Thyroid gland (tissue), 4 donors: Measurements from ENCODE around the gene COG5. TPM values are rescaled to one million over a fixed set of nuclear protein-coding genes. Genes with fewer than 3 reads are reported as not detected.
"Not testable (repeated sequence)": the region's sequence is repeated elsewhere in the genome, so short reads cannot be mapped to it uniquely, and the experiment has no call there.

Experiments
- DNase-seq, 2 donors: peaks; one replicate each; pipeline ENCODE4 v3.0.0-alpha.2; 2019
- H3K27ac ChIP-seq, 3 donors: fragments of 200-600 bp; sonication (generic); 1 replicate in 2 of 3; 2 replicates in 1 of 3; pipeline ENCODE4 v1.5.1; 2016 to 2019; ENCODE audit warnings: mild to moderate bottlenecking in 1 of 3, moderate library complexity in 1 of 3
- H3K27me3 ChIP-seq: fragments of 200-600 bp; sonication (generic); one replicate; pipeline ENCODE4 v1.5.1; 2019
- H3K36me3 ChIP-seq, 2 donors: fragments of 200-600 bp; sonication (generic); one replicate each; pipeline ENCODE4 v1.5.1; 2016 to 2019
- H3K4me1 ChIP-seq, 2 donors: fragments of 200-600 bp; sonication (generic); one replicate each; pipeline ENCODE4 v1.5.1; 2017 to 2019
- H3K4me3 ChIP-seq, 3 donors: fragments of 200-600 bp; sonication (generic); replicated peaks in 1 of 3; 1 replicate in 2 of 3; 2 replicates in 1 of 3; pipeline ENCODE4 v1.5.1; 2016; ENCODE audit warnings: mild to moderate bottlenecking in 1 of 3
- H3K9me3 ChIP-seq: fragments of 200-600 bp; sonication (generic); one replicate; pipeline ENCODE4 v1.5.1; 2017
- POLR2A ChIP-seq, 2 donors: fragments of 450-650 bp; IDR thresholded peaks; one replicate each; pipeline ENCODE4 v1.6.1; 2017; ENCODE audit warnings: antibody characterized with exemption in 2 of 2, mild to moderate bottlenecking in 2 of 2, moderate library complexity in 1 of 2
- WGBS, 2 donors: methylation state at CpG; one replicate each; pipeline ENCODE4 v1.1.5; 2017; 5-methylcytosine and 5-hydroxymethylcytosine counted together
- intact Hi-C: fragments of 100-400 bp; cut with DNase I; formaldehyde crosslinking; loops from one replicate; pipeline ENCODE4 v1.15.1; 2023
- total RNA-seq, 4 donors: library from RNA; depleted of rRNA; stranded (reverse); fragments of >200 nt; gene quantifications; one replicate each; pipeline ENCODE4 v1.2.3, GENCODE V29; 2016
- TF ChIP-seq, protein P1 (sequence below), 6 experiments: fragments of 200-600 bp in 3 of 6; fragments of 450-650 bp in 3 of 6; sonication (generic) in 3 of 6; IDR thresholded peaks; one replicate each; pipeline ENCODE4 v1.5.1; 2016 to 2019; ENCODE audit warnings: antibody characterized with exemption in 6 of 6, mild to moderate bottlenecking in 2 of 6, inconsistent platforms in 1 of 6, moderate library complexity in 1 of 6

The COG5 gene
- total RNA-seq, 4 donors from 2014 or later = 108 to 268 (median 148) TPM

DNA sequence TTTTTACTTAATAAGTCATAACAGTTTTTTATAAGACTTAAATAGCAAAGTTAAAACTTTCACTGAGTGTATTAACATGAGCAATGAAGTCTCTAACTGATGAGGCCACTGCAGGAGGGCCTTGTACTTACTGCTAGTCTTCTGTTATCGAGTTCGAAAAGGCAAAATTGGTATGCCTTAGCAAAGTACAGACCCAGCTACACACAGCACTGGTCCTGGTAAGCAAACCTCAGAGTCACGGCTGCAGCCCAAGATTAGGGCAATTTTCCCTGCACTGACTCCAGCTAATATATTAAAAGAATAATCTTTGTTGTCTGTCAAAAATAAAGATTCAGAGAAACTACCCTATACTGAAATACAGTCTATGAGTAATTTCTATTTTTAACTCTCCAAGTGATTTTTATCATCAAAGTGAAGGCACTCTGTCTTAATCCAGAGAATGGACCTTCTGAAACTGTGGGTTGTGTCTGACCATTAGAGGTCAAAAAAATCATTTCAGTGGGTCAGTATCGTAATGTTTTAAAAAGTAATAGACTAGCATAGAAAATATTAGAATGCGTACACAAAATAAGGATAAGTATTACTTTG lies 309.2 kb downstream of the COG5 start:
- H3K4me3 ChIP-seq = no peak overlapping the region
- intact Hi-C loops = no loop called here
- H3K27me3 ChIP-seq = no peaks in the 10 kb centered on the region
- H3K9me3 ChIP-seq = no peaks in the 10 kb centered on the region
- H3K4me1 ChIP-seq = no peaks in the 10 kb centered on the region
- H3K27ac ChIP-seq = no peak overlapping the region
- 96 to 98% methylated on average over 5 of the region's 5 CpGs for WGBS, 2 donors
- DNase-seq = no peak
- TF ChIP-seq, protein P1, sequence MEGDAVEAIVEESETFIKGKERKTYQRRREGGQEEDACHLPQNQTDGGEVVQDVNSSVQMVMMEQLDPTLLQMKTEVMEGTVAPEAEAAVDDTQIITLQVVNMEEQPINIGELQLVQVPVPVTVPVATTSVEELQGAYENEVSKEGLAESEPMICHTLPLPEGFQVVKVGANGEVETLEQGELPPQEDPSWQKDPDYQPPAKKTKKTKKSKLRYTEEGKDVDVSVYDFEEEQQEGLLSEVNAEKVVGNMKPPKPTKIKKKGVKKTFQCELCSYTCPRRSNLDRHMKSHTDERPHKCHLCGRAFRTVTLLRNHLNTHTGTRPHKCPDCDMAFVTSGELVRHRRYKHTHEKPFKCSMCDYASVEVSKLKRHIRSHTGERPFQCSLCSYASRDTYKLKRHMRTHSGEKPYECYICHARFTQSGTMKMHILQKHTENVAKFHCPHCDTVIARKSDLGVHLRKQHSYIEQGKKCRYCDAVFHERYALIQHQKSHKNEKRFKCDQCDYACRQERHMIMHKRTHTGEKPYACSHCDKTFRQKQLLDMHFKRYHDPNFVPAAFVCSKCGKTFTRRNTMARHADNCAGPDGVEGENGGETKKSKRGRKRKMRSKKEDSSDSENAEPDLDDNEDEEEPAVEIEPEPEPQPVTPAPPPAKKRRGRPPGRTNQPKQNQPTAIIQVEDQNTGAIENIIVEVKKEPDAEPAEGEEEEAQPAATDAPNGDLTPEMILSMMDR (IDR thresholded peaks at IDR 0.05) = no peak
- no peak for TF ChIP-seq POLR2A (IDR thresholded peaks at IDR 0.05)
- H3K36me3 ChIP-seq = no peaks in the 10 kb centered on the region

DNA sequence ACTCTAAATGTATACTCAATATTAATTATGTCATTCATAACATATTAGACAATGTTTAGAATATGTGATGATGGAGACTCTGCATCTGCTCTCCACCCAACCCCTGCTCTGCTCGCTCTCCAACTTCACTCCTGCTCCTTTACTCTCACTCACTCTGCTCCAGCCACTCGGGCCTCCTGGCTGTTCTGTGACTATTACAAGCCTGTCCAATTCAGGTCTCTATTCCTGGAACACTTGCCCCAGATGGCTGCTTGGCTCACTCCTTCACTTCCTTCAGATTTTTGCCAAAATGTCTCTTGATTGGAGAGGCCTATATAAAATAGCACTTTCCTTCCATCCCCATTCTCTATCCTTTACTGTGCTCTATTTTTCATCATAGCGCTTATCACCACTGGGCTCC lies 310.1 kb downstream of the COG5 start:
- no peak for DNase-seq
- no peak overlapping the region for H3K4me3 ChIP-seq
- H3K27me3 ChIP-seq = no peaks in the 10 kb centered on the region
- H3K36me3 ChIP-seq = no peaks in the 10 kb centered on the region
- H3K9me3 ChIP-seq = no peaks in the 10 kb centered on the region
- intact Hi-C loops = no loop called here
- TF ChIP-seq POLR2A (IDR thresholded peaks at IDR 0.05) = no peak
- TF ChIP-seq, protein P1 (IDR thresholded peaks at IDR 0.05) = no peak
- no peaks in the 10 kb centered on the region for H3K4me1 ChIP-seq
- WGBS, 2 donors = 89 to 92% methylated on average over 3 of the region's 3 CpGs
- H3K27ac ChIP-seq = no peak overlapping the region

DNA sequence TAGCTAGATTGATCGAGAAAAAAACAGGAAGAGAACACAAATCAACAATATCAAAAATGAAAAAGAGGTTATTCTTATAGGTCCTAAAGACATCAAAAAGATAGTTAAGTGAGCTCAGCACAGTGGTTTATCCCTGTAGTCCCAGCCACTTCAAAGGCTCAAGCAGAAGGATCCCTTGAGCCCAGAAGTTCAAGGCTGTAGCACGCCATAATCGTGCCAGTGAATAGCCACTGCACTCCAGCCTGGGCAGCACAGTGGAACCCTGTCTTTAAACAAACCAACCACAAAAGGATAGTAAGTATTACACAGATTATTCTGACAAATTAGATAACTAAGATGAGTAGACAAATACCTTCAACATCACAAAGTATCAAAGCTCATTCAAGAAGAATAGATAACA lies 311.8 kb downstream of the COG5 start:
- H3K27ac ChIP-seq = no peak overlapping the region
- H3K9me3 ChIP-seq = no peaks in the 10 kb centered on the region
- H3K4me3 ChIP-seq = no peak overlapping the region
- 76 to 88% methylated on average over 3 of the region's 3 CpGs for WGBS, 2 donors
- H3K36me3 ChIP-seq = peaks cover 0 to 5% of the 10 kb centered on the region in 2 donors
- no peaks in the 10 kb centered on the region for H3K4me1 ChIP-seq
- no peak for DNase-seq
- H3K27me3 ChIP-seq = no peaks in the 10 kb centered on the region
- intact Hi-C loops = no loop called here
- no peak for TF ChIP-seq POLR2A (IDR thresholded peaks at IDR 0.05)

DNA sequence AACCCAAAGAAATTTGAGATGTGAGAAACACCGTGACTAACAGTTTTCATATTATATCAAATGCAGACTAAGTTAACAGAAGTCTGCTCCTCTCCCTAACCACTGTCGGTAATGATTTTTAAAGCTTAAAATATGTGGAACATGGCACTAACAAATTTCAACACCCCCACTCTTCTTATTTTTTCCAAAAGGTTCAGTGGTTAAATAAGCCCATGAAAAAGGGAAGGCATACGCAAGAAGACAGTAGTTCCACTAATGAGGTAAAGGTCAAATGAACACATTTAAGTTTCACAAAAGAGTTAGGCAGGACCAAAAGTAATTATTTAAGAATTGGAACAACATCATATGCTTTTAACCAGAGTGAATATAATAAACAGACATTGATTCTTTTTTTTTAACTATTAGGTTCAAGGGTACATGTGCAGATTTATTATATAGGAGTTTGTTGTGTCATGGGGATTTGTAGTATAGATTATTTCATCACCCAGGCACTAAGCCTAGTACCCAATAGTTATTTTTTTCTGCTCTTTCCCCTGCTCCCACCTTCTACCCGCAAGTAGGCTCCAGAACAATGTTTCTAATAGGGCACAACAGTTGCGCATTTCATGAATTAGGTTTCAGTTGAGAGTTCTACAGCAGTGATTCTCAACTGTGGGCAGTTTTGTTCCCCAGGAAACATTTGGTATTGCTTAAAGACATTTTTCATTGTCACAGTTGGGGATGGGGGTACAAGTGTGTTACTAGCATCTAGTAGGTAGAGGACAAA lies 315.0 kb downstream of the COG5 start:
- Histone ChIP-seq H3K4me3 (no peak overlapping the region), H3K4me1 (no peaks in the 10 kb centered on the region), H3K27me3 (no peaks in the 10 kb centered on the region), H3K9me3 (no peaks in the 10 kb centered on the region), H3K27ac (no peak overlapping the region), H3K36me3 (peaks cover 0 to 5% of the 10 kb centered on the region in 2 donors)
- TF ChIP-seq POLR2A (IDR thresholded peaks at IDR 0.05) = no peak
- TF ChIP-seq, protein P1 (IDR thresholded peaks at IDR 0.05) = no peak
- DNase-seq = no peak
- WGBS, 2 donors = 83 to 98% methylated on average over 5 of the region's 5 CpGs
- intact Hi-C loops = no loop called here

DNA sequence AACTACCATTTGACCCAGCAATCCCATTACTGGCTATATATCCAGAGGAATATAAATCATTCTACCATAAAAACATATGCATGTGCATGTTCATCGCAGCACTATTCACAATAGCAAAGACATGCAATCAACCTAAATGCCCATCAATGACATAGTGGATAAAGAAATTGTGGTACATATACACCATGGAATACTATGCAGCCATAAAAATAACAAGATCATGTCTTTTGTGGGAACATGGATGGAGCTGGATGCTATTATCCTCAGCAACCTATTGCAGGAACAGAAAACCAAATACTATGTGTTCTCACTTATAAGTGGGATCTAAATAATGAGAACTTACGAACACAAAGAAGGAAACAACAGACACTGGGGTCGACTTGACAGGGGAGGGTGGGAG lies 316.9 kb downstream of the COG5 start:
- H3K4me3 ChIP-seq, H3K4me1 ChIP-seq, H3K27ac ChIP-seq, H3K27me3 ChIP-seq, H3K9me3 ChIP-seq, intact Hi-C loops, DNase-seq, H3K36me3 ChIP-seq: not testable (repeated sequence)
- WGBS, 2 donors = 96 to 98% methylated on average over 3 of the region's 3 CpGs

DNA sequence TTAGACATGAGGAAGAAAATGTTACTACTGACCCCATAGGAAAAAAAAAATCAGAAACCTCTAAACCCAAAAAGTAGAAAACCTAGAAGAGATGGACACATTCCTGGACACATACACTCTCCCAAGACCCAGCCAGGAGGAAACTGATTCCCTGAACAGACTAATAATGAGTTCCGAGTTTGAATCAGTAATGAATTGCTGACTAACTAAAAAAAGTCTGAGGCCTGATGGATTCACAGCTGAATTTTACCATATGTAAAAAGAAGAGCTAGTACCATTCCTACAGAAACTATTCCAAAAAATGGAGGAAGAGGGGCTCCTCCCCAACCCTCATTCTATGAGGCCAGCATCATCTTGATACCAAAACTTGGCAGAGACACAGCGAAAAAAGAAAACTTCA lies 319.1 kb downstream of the COG5 start:
- peaks cover 0 to 5% of the 10 kb centered on the region in 2 donors for H3K36me3 ChIP-seq
- intact Hi-C loops = no loop called here
- WGBS, 2 donors = 95 to 99% methylated on average over 2 of the region's 2 CpGs
- H3K27me3 ChIP-seq = no peaks in the 10 kb centered on the region
- no peak for DNase-seq
- no peaks in the 10 kb centered on the region for H3K9me3 ChIP-seq
- no peak overlapping the region for H3K4me3 ChIP-seq
- H3K27ac ChIP-seq = no peak overlapping the region
- no peaks in the 10 kb centered on the region for H3K4me1 ChIP-seq
- TF ChIP-seq POLR2A (IDR thresholded peaks at IDR 0.05) = no peak
- TF ChIP-seq, protein P1 (IDR thresholded peaks at IDR 0.05) = no peak
